HG03039 (cell line): ENCODE results near the gene GSG1L2.
"Not testable (repeated sequence)": the region's sequence is repeated elsewhere in the genome, so short reads cannot be mapped to it uniquely, and the experiment has no call there.

ENCODE experiments used
- ATAC-seq: cut with Tn5 transposase; IDR thresholded peaks from one replicate; pipeline ENCODE4 v1.9.1; 2021; ENCODE audit warnings: mild to moderate bottlenecking, moderate library complexity; ENCODE audit not compliant: unreplicated experiment

GSG1L2 gene

GRCh38 chr17:9790889-9791876 is 30.7 kb downstream of the GSG1L2 start, which contains the start of gene DHRS7C:
DHRS7C (minus strand) TSS chr17:9791592; CDS start chr17:9791284, 308 bp downstream.
- no peak for ATAC-seq

- no peak for ATAC-seq
Measured at GRCh38 chr17:9790316-9790715, 31.6 kb downstream of the GSG1L2 start.

GRCh38 chr17:9788601-9789000 is 33.3 kb downstream of the GSG1L2 start:
- ATAC-seq, result no peak

GRCh38 chr17:9784544-9784943 is 37.3 kb downstream of the GSG1L2 start:
- no peak for ATAC-seq

- ATAC-seq, result not testable (repeated sequence)
Measured at GRCh38 chr17:9783465-9783864, 38.4 kb downstream of the GSG1L2 start.

- no peak for ATAC-seq
Measured at GRCh38 chr17:9783050-9783449, 38.8 kb downstream of the GSG1L2 start.

- ATAC-seq, result no peak
Measured at GRCh38 chr17:9780552-9780951, 41.3 kb downstream of the GSG1L2 start.

GRCh38 chr17:9776911-9777310 is 45.0 kb downstream of the GSG1L2 start:
- ATAC-seq, result no peak

- ATAC-seq, result no peak
Measured at GRCh38 chr17:9772658-9773057, 49.2 kb downstream of the GSG1L2 start.

GRCh38 chr17:9771465-9771864 is 50.4 kb downstream of the GSG1L2 start:
- ATAC-seq, result no peak

- no peak for ATAC-seq
Measured at GRCh38 chr17:9769036-9769695, 52.7 kb downstream of the GSG1L2 start.

- no peak for ATAC-seq
Measured at GRCh38 chr17:9768381-9768934, 53.4 kb downstream of the GSG1L2 start.

- ATAC-seq, result no peak
Measured at GRCh38 chr17:9767432-9767991, 54.4 kb downstream of the GSG1L2 start.

GRCh38 chr17:9766970-9767369 is 54.9 kb downstream of the GSG1L2 start:
- ATAC-seq, result no peak

- ATAC-seq, result no peak
Measured at GRCh38 chr17:9765322-9765721, 56.6 kb downstream of the GSG1L2 start.

- no peak for ATAC-seq
Measured at GRCh38 chr17:9763643-9764042, 58.2 kb downstream of the GSG1L2 start.

GRCh38 chr17:9760266-9760665 is 61.6 kb downstream of the GSG1L2 start:
- no peak for ATAC-seq

- no peak for ATAC-seq
Measured at GRCh38 chr17:9755083-9755482, 66.8 kb downstream of the GSG1L2 start.
